Natural killer cell (primary cell): ENCODE measurements around the gene PSMA5. TPM values are rescaled to one million over a fixed set of nuclear protein-coding genes. Genes with fewer than 3 reads are reported as not detected.

Experiments
- ATAC-seq, 3 donors: fragments of 150-1000 bp in 2 of 3; fragments of 200-7000 bp in 1 of 3; cut with Tn5 transposase; 1 replicate in 1 of 3; 2 replicates in 2 of 3; pipeline ENCODE4 v1.10.0; 2021; ENCODE audit warnings: mild to moderate bottlenecking in 2 of 3, moderate library complexity in 2 of 3
- DNase-seq, 2 donors: peaks; one replicate each; pipeline versions ENCODE4 v3.0.0 to v3.0.0-alpha.2; 2013 to 2021; ENCODE audit warnings: mixed read lengths in 1 of 2
- H3K27ac ChIP-seq: one replicate; pipeline ENCODE4 v1.5.1; 2013; ENCODE audit warnings: mild to moderate bottlenecking, low read length
- H3K27me3 ChIP-seq: one replicate; pipeline ENCODE4 v1.6.1; 2013; ENCODE audit warnings: low read length; ENCODE audit not compliant: control insufficient read depth, insufficient read depth
- H3K36me3 ChIP-seq: one replicate; pipeline ENCODE4 v1.6.1; 2013; ENCODE audit warnings: low read length; ENCODE audit not compliant: control insufficient read depth, insufficient read depth
- H3K4me1 ChIP-seq: one replicate; pipeline ENCODE4 v1.6.1; 2013; ENCODE audit warnings: low read length; ENCODE audit not compliant: control insufficient read depth, insufficient read depth
- H3K4me3 ChIP-seq: one replicate; pipeline ENCODE4 v1.5.1; 2013; ENCODE audit warnings: low read length
- H3K9me3 ChIP-seq: one replicate; pipeline ENCODE4 v1.6.1; 2013; ENCODE audit warnings: low read length; ENCODE audit not compliant: control insufficient read depth, insufficient read depth
- H3K27ac Mint-ChIP-seq, 2 donors: one replicate each; pipeline ENCODE4 v1.8.0; 2022; ENCODE audit warnings: mild to moderate bottlenecking in 2 of 2, mixed read lengths in 2 of 2, moderate library complexity in 1 of 2
- H3K27me3 Mint-ChIP-seq, 2 donors: one replicate each; pipeline ENCODE4 v1.8.0; 2022; ENCODE audit warnings: low read depth in 2 of 2, mixed read lengths in 2 of 2
- H3K36me3 Mint-ChIP-seq: one replicate; pipeline ENCODE4 v1.8.0; 2022; ENCODE audit warnings: mixed read lengths
- H3K4me1 Mint-ChIP-seq, 2 donors: one replicate each; pipeline ENCODE4 v1.8.0; 2022; ENCODE audit warnings: mixed read lengths in 2 of 2
- H3K4me3 Mint-ChIP-seq: one replicate; pipeline ENCODE4 v1.8.0; 2022; ENCODE audit warnings: mild to moderate bottlenecking, moderate library complexity, mixed read lengths
- H3K9me3 Mint-ChIP-seq, 2 donors: one replicate each; pipeline ENCODE4 v1.8.0; 2022; ENCODE audit warnings: mixed read lengths in 2 of 2
- WGBS: methylation state at CpG from one replicate; pipeline ENCODE4 v1.1.7; 2013; ENCODE audit warnings: missing lambda C conversion rate; ENCODE audit not compliant: insufficient coverage; 5-methylcytosine and 5-hydroxymethylcytosine counted together
- intact Hi-C: fragments of 100-400 bp; cut with micrococcal nuclease; formaldehyde crosslinking; loops from one replicate; pipeline ENCODE4 v1.14.2; 2022
- total RNA-seq, 4 donors: library from RNA; stranded (reverse); fragments of 120-200 nt in 1 of 4; gene quantifications; one replicate each; pipeline versions ENCODE4 v1.2.3 to v1.2.4, GENCODE V29; 2013 to 2022
- TF ChIP-seq, protein P1 (sequence below): fragments of 200-600 bp; IDR thresholded peaks from one replicate; pipeline ENCODE4 v1.8.0; 2022; ENCODE audit warnings: antibody characterized with exemption

Gene PSMA5
- total RNA-seq, 3 donors from 2014 or later (not counting 1 experiment from before 2014, with no cell fraction given) = 54.7 to 76.0 (median 59.6) TPM

DNA sequence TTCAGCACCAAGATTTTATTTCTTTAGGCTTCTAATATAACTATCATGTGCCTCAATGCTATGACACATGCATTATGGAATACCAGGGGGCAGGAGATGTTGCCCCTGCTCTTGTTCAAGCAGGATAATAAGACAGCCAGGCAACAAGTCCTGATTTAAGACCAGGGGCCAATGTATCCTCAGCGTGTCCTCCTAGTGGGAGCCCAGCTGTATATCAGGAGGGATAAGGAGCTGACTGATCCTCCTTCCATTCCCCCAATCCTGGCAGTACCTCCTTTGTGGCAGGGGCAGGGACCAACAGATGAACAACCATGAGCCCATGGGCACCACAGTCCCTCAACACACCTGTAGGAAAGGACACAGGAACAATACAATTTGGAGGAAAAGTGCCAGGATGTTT, 57.8 kb downstream of the PSMA5 start:
- Mint-ChIP-seq H3K4me3 (no peak overlapping the region), H3K27me3 (peaks cover 0 to 8% of the 10 kb centered on the region in 2 donors), H3K4me1 (peaks cover 8% of the 10 kb centered on the region in 2 donors), H3K27ac (no peak overlapping the region), H3K9me3 (no peaks in the 10 kb centered on the region), H3K36me3 (no peaks in the 10 kb centered on the region)
- H3K4me3 ChIP-seq = no peak overlapping the region
- H3K9me3 ChIP-seq = no peaks in the 10 kb centered on the region
- TF ChIP-seq, protein P1, sequence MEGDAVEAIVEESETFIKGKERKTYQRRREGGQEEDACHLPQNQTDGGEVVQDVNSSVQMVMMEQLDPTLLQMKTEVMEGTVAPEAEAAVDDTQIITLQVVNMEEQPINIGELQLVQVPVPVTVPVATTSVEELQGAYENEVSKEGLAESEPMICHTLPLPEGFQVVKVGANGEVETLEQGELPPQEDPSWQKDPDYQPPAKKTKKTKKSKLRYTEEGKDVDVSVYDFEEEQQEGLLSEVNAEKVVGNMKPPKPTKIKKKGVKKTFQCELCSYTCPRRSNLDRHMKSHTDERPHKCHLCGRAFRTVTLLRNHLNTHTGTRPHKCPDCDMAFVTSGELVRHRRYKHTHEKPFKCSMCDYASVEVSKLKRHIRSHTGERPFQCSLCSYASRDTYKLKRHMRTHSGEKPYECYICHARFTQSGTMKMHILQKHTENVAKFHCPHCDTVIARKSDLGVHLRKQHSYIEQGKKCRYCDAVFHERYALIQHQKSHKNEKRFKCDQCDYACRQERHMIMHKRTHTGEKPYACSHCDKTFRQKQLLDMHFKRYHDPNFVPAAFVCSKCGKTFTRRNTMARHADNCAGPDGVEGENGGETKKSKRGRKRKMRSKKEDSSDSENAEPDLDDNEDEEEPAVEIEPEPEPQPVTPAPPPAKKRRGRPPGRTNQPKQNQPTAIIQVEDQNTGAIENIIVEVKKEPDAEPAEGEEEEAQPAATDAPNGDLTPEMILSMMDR = no peak
- no peak overlapping the region for H3K27ac ChIP-seq
- H3K36me3 ChIP-seq = no peaks in the 10 kb centered on the region
- intact Hi-C loops = no loop called here
- no peaks in the 10 kb centered on the region for H3K27me3 ChIP-seq
- WGBS = 89% methylated on average over 1 of the region's 1 CpG
- DNase-seq (no peak), ATAC-seq (no peak)
- no peaks in the 10 kb centered on the region for H3K4me1 ChIP-seq

- WGBS = 93% methylated on average over 2 of the region's 3 CpGs
- intact Hi-C loops = no loop called here
- Histone ChIP-seq H3K9me3 (no peaks in the 10 kb centered on the region), H3K36me3 (no peaks in the 10 kb centered on the region), H3K27me3 (no peaks in the 10 kb centered on the region), H3K4me3 (no peak overlapping the region), H3K27ac (no peak overlapping the region), H3K4me1 (no peaks in the 10 kb centered on the region)
- no peak for ATAC-seq
- Mint-ChIP-seq H3K27me3 (peaks cover 0 to 5% of the 10 kb centered on the region in 2 donors), H3K9me3 (no peaks in the 10 kb centered on the region), H3K4me1 (peaks cover 8% of the 10 kb centered on the region in 2 donors), H3K36me3 (no peaks in the 10 kb centered on the region), H3K4me3 (no peak overlapping the region), H3K27ac (no peak overlapping the region)
- no peak for DNase-seq
- TF ChIP-seq, protein P1 = no peak
Measured at GRCh38 chr1:109367626-109368025, 58.6 kb downstream of the PSMA5 start.

DNA sequence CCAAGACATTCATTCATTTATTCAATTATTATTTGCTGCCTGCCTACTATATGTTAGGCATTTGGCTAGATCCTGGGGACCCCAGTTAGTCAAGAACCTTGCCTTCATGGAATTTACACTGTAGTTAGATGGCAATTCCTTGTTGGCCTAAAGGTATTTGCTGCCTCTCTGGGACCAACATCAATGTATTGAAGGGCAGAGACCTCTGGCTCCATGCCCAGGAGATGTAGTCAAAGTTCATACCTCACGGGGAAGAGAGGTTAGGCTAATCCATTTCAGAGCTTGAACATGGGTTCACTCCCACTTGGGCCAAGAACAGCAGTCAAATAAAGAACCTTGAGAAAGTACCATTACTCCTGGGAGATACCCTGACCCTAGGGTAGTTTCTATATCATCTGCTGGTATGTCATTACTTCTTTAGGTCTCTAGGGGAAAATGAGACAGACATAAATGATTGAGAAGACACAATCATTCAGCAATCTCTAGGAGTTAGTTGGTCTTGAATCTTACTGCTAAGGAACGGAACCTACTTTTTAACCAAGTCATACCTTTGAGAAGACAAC, 60.5 kb downstream of the PSMA5 start:
- Histone ChIP-seq H3K27me3 (no peaks in the 10 kb centered on the region), H3K27ac (no peak overlapping the region), H3K9me3 (no peaks in the 10 kb centered on the region), H3K4me3 (no peak overlapping the region), H3K36me3 (no peaks in the 10 kb centered on the region), H3K4me1 (no peaks in the 10 kb centered on the region)
- H3K4me3 Mint-ChIP-seq = no peak overlapping the region
- H3K9me3 Mint-ChIP-seq = no peaks in the 10 kb centered on the region
- H3K27ac Mint-ChIP-seq = no peak overlapping the region
- DNase-seq (no peak), ATAC-seq (no peak)
- intact Hi-C loops = no loop called here
- H3K27me3 Mint-ChIP-seq = peaks cover 0 to under 1% of the 10 kb centered on the region in 2 donors
- TF ChIP-seq, protein P1 = no peak
- 94% methylated on average over 2 of the region's 2 CpGs for WGBS
- no peaks in the 10 kb centered on the region for H3K36me3 Mint-ChIP-seq
- peaks cover 3% of the 10 kb centered on the region in 2 donors for H3K4me1 Mint-ChIP-seq

DNA sequence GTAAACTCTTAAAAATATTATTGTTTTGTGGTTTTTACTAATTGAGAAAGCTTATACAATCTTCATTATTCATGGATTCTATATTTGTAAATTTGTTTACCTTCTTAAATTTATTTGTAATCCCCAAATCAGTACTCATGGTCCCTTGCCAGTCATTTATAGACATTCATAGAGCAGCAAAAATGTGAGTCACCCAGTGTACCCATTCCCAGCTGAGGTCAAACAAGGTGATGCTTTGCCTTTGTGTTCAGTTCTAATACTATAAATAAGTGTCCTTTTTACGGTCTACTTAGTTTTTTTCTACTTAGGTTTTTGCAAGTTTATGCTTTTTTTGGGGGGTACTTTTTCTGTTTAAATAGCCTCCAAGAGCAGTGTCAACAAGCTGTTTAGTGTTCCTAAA, 64.6 kb downstream of the PSMA5 start:
- no peaks in the 10 kb centered on the region for H3K27me3 ChIP-seq
- no peak overlapping the region for H3K27ac ChIP-seq
- no peaks in the 10 kb centered on the region for H3K36me3 ChIP-seq
- Mint-ChIP-seq H3K27me3 (no peaks in the 10 kb centered on the region), H3K4me3 (no peak overlapping the region), H3K27ac (no peak overlapping the region), H3K36me3 (no peaks in the 10 kb centered on the region), H3K9me3 (no peaks in the 10 kb centered on the region), H3K4me1 (no peaks in the 10 kb centered on the region)
- H3K9me3 ChIP-seq = no peaks in the 10 kb centered on the region
- no peak for DNase-seq
- TF ChIP-seq, protein P1 = no peak
- ATAC-seq = no peak
- WGBS = 100% methylated on average over 1 of the region's 1 CpG
- intact Hi-C loops = no loop called here
- H3K4me1 ChIP-seq = no peaks in the 10 kb centered on the region
- no peak overlapping the region for H3K4me3 ChIP-seq
